MCF 10A (cell line): Measurements from ENCODE around the gene SNX4. TPM values are rescaled to one million over a fixed set of nuclear protein-coding genes. Genes with fewer than 3 reads are reported as not detected.

Source experiments
- BruUV-seq: library from RNA; stranded (reverse); fragments of 400-500 nt; replicated peaks from 2 replicates; lab custom pipeline; 2021; lab: Mats Ljungman, UMichigan
- CTCF ChIA-PET: fragments of 300-600 bp; sonication (Branson Sonifier 250); formaldehyde crosslinking; extraction: SDS; loops from one replicate; lab custom pipeline; 2021; ENCODE audit warnings: antibody characterized with exemption, inconsistent platforms; lab: Yijun Ruan, JAX
- POLR2A ChIA-PET: fragments of 300-600, 350-650 bp; sonication (Branson Sonifier 250); formaldehyde crosslinking; extraction: SDS; loops from one replicate; lab custom pipeline; 2020; ENCODE audit warnings: antibody characterized with exemption, inconsistent platforms; lab: Yijun Ruan, JAX
- DNase-seq: peaks from one replicate; pipeline ENCODE4 v3.0.0-alpha.2; 2018; ENCODE audit not compliant: unreplicated experiment
- H3K27ac Mint-ChIP-seq: one replicate; pipeline ENCODE4 v1.8.0; 2022; ENCODE audit warnings: mild to moderate bottlenecking, low read depth, mixed read lengths; ENCODE audit not compliant: unreplicated experiment
- H3K27me3 Mint-ChIP-seq: one replicate; pipeline ENCODE4 v1.8.0; 2022; ENCODE audit warnings: mixed read lengths; ENCODE audit not compliant: insufficient read depth, unreplicated experiment
- H3K36me3 Mint-ChIP-seq: one replicate; pipeline ENCODE4 v1.8.0; 2022; ENCODE audit warnings: mild to moderate bottlenecking, moderate library complexity, mixed read lengths; ENCODE audit not compliant: insufficient read depth, unreplicated experiment
- H3K4me1 Mint-ChIP-seq: one replicate; pipeline ENCODE4 v1.8.0; 2022; ENCODE audit warnings: mixed read lengths; ENCODE audit not compliant: insufficient read depth, unreplicated experiment
- H3K4me3 Mint-ChIP-seq: one replicate; pipeline ENCODE4 v1.8.0; 2022; ENCODE audit warnings: mild to moderate bottlenecking, moderate library complexity, mixed read lengths; ENCODE audit not compliant: unreplicated experiment
- H3K9me3 Mint-ChIP-seq: one replicate; pipeline ENCODE4 v1.8.0; 2022; ENCODE audit warnings: mixed read lengths; ENCODE audit not compliant: unreplicated experiment
- CTCF ChIP-seq: fragments of 200-600 bp; IDR thresholded peaks from one replicate; pipeline ENCODE4 v1.8.0; 2022; ENCODE audit warnings: antibody characterized with exemption, mild to moderate bottlenecking; ENCODE audit not compliant: unreplicated experiment
- intact Hi-C: fragments of 100-400 bp; cut with micrococcal nuclease; formaldehyde crosslinking; loops from 2 replicates; pipeline ENCODE4 v1.14.1; 2022
- total RNA-seq: library from RNA; stranded (reverse); gene quantifications from 2 replicates; pipeline ENCODE4 v1.2.3, GENCODE V29; 2022

The SNX4 gene
- total RNA-seq, 1 experiment from 2014 or later: 20.4 TPM

GRCh38 chr3:125401402-125401801, 118.6 kb downstream of the SNX4 start:
- intact Hi-C loops: no loop called here
- no peak for TF ChIP-seq CTCF
- H3K27ac Mint-ChIP-seq: no peak overlapping the region
- H3K9me3 Mint-ChIP-seq: peaks cover 14% of the 10 kb centered on the region
- peaks cover 13% of the 10 kb centered on the region for H3K27me3 Mint-ChIP-seq
- no peaks in the 10 kb centered on the region for H3K36me3 Mint-ChIP-seq
- CTCF ChIA-PET: interaction anchor here (0.7 kb wide), 1 partner anchor 140 kb away, joined by 3 read pairs; no protein-coding TSS in a partner anchor
- no peak overlapping the region for H3K4me3 Mint-ChIP-seq
- no peak for DNase-seq
- H3K4me1 Mint-ChIP-seq: no peaks in the 10 kb centered on the region
- BruUV-seq: no TSS peak
- POLR2A ChIA-PET: interaction anchor here (0.7 kb wide), 1 partner anchor 409 kb away, joined by 3 read pairs; no protein-coding TSS in a partner anchor

- no peak overlapping the region for H3K4me3 Mint-ChIP-seq
- TF ChIP-seq CTCF: no peak
- no peaks in the 10 kb centered on the region for H3K36me3 Mint-ChIP-seq
- intact Hi-C loops: no loop called here
- H3K4me1 Mint-ChIP-seq: no peaks in the 10 kb centered on the region
- POLR2A ChIA-PET: interaction anchor here (0.6 kb wide), 3 partner anchors 11 to 404 kb away, joined by 3 to 5 read pairs (median 4); no protein-coding TSS in a partner anchor
- no peaks in the 10 kb centered on the region for H3K9me3 Mint-ChIP-seq
- CTCF ChIA-PET: interaction anchor here (0.5 kb wide), 1 partner anchor 22 kb away, joined by 3 read pairs; no protein-coding TSS in a partner anchor
- H3K27ac Mint-ChIP-seq: no peak overlapping the region
- no TSS peak for BruUV-seq
- DNase-seq: peak; percentile 56
- peaks cover 13% of the 10 kb centered on the region for H3K27me3 Mint-ChIP-seq
Measured at GRCh38 chr3:125398952-125399351, 121.0 kb downstream of the SNX4 start.

Other genes with a start within 250 kb of the SNX4 start
- gene ZNF148, start 144.9 kb downstream of the SNX4 start, total RNA-seq: 35.2 and 37.2 TPM in 2 replicates
- gene OSBPL11, start 75.3 kb upstream of the SNX4 start, total RNA-seq: 11.6 and 11.7 TPM in 2 replicates